Hepatic stellate cell (primary cell): ENCODE results near the gene TOX3.

Source experiments
- DNase-seq: peaks from one replicate; pipeline ENCODE4 v3.0.0; 2011; ENCODE audit warnings: low spot score

Gene TOX3

DNA sequence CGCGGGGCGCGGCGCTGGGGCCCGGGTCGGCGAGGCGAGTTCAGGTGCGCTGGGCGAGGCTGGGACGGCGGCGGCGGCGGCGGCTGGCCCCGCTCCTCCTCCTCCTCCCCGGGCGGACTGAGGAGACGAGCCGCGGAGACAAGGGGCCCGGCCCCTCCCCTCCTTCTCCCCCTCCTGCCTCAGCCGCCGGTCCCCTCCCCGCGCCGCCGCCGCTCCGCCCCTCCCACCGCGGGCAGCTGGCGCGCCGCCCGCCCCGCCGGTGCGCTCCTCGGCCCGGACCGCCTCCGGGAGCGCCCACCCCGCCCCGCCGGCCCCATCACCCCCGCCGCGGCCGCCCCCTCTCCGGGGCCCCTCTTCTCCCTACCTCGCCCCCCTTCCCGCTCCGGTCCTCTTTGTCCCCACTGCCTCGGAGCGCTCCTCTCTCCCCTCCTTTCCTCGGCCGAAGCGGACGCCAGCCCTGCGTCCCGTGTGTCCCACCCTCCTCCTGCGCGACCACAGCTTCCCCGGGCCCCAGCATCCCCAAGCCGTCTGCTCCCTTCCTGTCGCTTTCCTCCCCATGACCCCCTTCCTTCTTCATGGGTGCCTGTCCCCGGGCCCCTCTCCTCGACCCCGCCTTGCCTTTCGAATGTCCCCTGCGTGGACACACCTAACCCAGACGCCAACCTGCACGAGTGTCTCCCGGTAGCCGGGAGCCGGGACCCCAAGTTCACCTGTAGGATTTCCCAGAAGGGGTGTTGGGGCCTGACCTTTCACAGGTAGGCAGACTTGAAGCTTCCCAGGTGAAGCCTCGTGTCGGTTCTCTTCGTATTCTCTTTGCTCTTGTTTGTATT lies at the start of gene TOX3:
Gene TOX3, minus strand, starts transcription at position 140 of the 830 bp plus-strand sequence. CDS start 420 bp downstream, outside the sequence.
- DNase-seq, result no peak

DNA sequence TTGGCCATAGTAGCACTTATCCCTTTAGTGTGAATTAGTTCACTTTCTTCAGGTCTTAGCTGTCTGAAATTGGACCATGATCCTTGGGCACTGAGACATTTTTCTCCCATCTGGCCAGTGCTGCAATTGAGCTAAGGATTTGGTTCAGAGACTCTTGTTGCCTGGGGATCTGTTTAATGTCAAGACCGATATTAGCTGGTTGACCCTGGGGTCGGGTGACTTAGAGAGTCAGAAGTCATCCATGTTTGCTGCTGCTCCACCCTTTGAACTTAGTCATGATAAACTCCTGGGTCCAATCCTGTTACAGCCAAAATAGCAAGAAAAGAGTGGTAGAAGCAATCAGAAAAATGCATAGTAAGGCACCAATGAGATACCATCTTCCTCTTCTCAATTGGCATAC lies 45.8 kb upstream of the TOX3 start:
- DNase-seq, result no peak

DNA sequence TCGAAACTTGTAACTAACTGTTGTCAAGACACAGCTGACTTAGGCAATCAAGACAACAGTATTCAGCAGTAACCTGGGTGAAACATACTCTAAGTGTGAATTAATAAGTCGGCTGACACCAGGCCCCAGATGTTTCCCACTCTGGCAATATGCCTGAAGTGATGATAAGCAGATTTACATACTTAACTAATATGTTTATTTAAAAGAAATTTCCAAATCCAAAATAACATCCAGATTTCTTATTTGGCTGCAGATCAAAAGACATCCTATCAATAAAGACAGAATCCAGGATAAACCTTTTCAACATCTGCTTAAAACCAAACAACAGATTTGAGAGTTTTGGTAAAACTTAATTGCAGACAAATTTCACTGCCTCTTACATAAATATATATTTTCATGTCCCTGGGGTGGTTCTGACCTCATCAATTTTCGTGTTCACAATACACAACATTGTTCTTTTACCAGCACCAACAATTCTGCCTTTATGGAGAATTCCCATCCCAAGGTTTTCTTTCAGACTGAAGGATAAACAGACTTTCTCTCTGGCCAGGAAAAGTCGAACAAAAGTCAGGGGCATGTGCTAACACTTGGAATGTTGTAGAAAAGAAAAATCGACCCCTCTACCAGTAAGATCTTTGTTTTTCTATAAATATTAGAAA lies 45.1 kb upstream of the TOX3 start:
- no peak for DNase-seq

DNA sequence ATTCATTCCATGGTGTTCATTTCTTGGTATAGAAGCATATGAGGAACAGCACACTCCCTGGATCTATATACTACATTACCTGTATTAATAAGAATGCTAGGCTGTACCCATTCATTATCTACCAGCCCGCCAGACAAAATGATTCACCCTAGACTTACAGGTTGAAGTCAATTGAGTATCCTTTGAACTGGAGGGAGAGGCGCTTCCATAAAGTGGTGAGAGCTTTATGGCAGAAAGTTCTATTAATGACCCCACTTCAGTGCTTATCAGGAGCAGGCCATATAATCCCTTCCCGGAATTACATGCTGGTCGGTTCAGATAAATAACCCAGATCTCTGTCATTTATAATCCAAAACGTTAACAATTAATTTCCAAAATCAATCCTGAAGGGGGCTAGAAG lies 44.5 kb upstream of the TOX3 start:
- DNase-seq, result no peak

DNA sequence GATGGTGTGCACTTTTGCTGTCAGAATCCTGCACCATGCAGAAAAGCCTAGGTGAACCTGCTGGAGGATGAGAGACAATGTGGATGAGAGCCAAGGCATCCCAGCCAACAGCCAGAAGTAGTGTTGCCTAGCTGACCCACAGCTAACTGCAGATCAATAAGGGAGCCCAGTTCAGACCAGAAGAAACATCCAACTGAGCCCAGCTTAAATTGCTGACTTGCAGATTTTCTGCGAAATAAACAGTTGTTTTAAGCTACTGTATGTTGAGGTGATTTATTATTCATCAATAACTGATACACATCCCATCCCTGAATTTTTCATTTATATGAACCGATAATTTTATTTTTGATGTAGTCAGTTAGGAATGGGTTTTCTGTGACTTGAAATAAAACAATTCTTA lies 39.2 kb upstream of the TOX3 start:
- DNase-seq, result no peak

DNA sequence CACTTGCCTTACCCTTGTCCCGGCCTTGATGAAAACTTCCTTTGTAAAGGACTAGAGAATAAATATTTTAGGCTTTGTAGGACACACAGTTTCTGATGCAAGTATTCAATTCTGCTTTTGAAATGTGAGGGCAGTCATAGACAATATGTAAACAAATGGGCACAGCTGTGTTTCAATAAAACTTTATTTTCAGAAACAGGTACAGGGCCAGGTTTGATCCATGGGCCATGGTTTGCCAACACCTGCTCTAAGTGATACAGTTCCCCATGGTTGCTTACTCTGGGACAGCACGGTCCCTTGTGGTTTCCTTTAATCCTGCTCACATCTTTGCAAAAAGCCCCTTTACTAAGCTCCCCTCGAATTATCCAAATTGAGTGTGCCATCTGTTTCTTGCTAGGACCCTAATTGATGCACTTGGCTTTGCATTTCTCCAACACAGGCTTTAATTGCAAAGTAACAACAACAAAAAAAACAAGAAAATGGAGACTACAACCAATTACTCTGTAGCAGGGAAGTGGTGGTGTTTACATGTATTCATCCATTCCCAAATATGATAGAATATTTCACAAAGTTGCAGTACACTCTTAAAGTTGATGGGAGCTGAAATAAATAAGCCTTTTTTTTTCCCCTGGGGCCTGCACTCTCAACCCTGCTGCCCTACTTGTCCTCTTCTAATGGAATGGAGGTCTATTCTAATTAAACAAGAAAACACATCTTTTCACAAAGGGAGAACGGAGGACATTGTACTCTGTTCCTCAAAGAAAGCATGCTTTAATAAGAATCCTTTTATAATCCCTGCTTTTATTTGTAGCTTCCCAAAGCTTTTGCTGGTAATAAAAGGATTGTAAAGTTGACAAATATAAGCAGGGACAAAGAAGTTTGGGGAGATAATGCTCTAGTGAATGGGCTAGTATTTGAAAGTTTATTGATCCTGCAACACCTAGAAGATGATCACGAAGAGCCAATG lies 37.7 kb upstream of the TOX3 start:
- no peak for DNase-seq

DNA sequence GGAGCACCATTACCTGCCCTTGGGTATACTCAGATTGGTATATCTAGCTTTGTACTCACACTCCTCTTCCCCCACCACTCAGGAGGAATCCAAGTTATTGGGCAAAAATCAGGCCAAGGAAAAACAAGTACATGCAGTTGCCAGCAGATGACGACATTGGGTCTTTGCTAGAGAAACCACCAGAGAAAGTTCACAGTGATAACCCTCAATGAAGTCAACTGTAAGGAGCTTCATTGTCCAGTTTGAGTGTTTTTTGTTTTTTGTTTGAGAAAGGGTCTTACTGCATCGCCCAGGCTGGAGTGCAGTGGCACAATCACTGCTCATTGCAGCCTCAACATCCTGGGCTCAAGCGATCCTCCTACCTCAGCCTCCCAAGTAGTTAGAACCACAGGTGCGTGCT lies 34.6 kb upstream of the TOX3 start:
- no peak for DNase-seq

DNA sequence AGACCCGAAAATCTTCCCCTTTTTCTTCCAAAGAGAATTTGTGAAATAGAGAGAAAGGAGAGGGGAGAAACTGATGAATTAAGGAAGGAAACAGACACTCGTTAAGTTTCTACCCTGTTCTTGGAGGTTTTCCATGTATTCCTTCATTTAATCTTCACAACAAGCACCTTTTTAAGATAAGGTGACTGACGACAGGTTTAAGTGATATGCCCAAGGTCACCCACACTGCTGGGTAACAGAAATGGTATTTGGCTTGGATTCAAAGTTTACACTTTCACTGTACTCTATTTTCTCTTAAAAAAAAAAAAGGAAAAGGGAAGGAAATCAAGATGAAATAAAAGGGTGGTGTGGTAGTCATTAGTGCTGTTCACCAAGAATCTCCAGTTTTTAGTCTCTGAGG lies 33.5 kb upstream of the TOX3 start:
- no peak for DNase-seq

DNA sequence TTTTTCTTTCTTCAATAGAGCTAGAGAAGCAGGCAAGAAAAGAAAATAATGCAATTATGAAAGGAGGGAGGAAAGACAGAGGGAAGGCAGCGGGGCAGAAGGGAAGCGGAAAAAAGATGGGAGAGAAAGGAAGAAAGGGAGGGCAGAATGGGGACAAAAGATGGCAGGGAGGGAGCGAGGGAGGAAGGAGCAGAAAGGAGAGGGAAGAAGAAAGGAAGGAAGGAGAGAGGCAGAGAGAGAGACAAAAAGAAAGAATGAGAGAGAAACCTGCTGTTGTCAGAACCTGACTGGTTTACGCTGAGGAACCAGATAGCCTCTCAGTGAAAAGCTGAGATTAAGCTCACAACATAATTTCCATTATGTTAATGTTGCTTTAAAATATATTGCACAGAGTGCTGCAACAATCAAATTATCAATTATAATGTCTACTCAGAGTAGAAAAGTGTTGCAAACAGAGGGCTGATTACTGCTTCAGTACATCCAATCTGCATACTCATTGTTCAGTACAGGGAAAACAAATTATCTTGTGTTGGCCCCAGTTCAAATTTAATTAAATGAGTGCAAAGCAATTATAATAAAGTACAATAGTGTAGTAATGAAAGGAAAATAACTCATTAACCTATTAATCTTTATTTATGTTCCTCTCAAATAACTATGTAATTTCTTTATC lies 32.0 kb upstream of the TOX3 start:
- no peak for DNase-seq

DNA sequence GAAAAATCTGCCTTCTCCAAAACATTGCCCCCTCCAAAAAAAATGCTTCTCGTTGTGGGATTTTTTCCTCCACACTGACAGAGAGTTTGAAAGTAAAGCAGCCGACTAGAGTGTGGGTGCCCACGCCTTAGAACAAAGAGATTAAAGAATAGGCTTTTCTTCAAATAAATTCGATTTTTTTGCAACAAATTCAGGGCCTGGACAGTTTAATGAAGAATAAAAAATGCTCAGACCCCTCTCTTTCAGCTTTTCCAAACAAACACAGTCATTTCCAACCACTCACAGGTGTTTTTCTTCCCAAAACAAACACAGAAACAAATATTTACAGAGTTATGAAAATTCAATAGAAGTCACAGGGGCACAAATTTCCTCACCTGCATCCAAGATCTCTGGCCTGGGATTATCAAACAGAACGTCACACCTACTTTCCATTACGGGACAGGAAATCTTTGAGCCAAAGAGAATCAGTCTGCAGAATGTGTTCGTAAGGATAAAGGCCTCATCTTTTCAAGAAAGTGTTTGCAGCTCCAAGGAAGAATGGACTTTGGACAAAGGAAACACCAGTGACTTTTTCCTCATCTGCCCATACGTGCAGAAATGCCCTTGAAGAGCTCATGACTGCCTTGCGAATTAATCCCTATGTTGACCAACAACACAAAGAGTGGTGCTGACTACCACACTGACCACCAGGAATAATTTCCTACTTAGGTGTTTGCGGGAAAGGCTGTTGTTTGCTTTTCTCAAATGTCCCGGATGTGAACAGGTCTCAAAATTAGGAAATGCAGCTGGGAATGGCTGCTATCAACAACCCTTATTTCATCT lies 31.3 kb upstream of the TOX3 start:
- no peak for DNase-seq

DNA sequence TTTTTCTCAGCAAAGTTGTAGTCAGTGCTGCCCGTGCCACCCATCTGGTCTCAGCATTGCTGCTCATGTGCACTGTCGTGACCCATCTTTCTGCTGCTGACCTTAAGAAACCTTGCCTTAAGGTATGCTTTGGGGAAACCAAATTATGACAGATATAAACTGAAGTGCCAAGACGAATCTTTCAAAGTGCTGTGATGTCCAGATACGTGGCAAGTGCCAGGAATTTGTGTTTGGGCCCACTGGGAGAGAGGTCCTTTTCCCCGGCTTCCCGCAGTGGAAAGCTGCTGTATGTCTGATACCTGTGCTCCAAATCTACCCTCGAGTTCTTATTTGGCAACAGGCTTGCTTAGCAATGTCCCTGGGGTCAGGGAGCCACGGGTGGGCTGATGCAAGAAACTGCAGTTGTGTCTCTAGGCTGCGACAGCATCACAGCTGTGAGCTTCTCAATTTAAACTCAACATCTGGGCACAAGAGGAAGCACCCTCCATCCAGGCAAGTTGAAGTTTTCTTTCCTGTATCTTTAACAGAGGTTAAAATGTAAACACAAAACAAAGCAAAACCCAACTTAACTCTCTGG lies 30.3 kb upstream of the TOX3 start:
- DNase-seq, result no peak

DNA sequence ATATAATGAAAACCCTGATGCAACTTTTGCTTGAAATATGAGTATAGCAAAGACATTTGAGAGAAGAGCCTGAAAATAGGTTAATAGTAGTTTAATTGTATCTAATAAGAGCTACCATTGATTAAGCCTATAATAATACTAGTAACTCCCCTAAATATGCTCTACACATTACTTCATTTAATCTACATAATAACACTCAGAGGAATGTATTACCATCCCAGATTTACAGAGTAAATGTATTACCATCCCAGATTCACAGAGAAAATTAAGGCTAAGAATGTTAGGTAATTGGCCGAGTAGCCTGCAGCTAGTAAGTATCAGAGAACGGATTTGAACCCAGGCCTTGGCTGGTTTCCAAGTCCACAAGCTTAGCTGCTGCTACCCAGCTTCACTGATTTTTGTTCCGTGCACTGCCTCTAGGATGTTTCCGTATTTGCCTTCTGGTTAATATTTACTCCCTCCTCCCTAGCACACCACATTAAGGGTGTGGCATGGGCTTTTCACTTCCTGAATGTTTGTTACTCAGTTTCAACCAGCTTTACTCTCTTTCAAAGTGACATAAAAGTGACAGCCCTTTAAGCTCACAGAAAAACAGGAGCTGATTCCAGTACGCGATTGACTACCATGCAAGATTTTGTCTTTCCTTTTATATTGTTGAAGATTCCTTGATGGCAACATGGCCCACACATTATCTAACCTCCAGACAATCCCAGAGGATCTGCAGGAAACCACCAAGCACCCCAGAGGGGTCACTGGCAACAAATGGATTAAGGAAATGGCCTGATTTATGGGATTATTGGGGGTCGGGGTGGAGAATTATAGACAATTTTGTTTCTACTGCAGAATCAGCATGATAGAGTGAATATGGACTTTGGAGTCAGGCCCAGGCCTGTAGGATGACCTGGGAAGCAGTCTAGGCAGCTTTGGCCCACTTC lies 26.7 kb upstream of the TOX3 start:
- DNase-seq, result no peak

DNA sequence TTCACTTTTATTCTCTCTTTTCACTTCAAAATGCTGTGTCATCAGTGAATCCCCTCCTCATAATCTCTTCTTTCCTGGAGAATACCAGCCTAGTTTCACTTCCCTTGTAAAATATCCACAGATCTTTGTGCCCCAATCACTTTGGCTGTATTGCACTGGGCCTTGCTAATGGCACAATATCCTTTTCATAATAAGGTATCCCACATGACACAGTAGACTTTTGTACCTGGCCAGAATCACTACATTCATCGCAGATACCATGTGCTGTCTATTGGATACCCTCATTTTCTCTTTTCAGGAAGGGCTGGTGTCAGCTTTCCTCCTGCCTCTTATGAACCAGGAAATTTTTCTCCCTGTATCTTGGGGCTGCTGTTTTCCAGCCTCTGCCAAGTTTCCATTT lies 25.7 kb upstream of the TOX3 start:
- DNase-seq, result no peak

DNA sequence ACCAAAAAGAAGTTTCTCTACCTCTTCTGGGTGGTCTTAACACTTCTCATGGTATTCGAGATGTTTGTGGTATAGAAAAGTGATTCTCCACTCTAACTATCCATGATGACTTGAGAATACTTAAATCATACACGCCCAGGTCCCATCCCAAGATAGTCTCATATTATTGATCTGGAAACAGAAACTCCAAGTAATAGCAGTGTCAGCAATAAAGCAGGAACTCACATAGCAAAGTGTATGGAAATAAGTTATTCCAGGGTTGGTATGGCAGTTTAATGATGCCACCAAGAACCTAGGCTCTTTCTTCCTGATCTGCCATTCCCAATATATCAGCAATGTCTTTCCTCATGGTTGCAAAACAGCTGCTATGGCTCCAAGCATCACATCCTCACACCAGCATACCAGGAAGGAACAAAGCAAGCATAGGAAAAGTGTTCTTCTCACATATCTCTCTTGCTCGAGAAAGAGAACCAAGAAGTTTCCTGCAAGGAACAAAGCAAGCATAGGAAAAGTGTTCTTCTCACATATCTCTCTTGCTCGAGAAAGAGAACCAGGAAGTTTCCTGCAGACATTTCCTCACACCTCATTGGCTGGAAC lies 23.6 kb upstream of the TOX3 start:
- DNase-seq, result no peak

DNA sequence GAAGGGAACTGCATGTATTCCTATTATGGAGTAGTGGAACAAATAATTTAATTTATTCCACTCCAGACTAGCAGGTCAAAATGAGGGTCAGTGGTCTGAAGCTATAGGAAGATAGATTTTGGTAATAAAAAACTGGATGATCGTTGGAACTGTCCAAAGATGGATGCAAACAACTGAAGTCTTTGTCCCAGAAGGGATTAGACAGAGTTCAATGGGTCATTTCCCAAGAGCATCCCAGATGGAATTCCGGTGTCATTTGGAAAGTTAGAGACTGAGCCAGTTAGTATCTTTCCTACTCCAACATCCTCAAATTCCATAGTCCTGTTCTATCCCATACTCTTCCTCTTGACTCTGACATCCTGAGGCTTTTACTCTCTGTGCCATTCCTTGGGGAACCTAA lies 22.8 kb upstream of the TOX3 start:
- DNase-seq, result no peak

DNA sequence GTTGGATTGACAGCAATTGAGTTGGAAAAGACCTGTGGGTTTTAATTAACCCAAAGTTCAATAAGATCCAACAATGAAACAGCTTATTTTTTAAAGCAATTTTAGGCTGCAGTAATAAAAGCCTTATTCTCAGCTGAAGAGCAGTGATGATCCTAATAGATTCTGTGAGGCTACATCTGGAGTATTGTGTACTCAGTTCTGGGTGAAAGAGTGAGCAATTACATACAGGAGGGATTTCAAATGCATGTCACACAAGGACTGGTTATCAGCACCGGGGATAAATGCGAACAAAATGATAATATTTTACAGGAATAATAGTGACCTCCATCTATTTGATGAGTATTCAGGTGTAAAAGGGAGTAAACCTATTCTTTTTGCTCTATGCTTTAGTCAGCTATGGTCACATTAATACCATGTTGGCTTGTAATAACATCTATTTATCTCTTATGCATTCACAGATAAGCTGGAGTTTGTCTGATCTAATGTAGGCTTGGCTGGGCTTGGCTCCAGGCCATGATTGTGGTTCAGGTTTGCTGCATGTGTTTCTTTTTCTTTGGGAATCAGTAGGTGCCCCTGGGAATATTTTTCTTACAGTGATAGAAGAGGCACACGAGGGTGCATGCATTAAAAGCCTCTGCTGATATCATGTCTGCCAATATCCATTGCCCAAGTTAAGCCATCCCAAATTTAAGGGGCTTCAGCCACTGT lies 22.2 kb upstream of the TOX3 start:
- no peak for DNase-seq

DNA sequence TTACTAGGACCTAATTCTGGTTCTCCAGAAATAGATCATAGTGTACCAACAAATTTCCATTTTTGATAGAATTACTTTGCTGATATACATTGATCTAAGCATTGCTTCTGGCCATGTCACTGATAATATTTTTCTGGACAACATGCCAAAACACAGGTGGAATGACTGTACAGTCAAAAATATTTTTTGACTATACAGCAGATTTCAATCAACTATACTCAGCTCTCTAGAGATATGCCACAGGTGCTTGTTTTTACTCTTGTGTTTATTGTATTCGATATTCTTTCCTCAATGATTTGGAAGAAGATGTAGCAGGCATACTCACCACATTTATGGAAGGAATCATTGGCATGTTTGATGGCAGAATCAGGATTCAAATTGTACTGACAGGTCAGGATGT lies 21.6 kb upstream of the TOX3 start:
- no peak for DNase-seq

DNA sequence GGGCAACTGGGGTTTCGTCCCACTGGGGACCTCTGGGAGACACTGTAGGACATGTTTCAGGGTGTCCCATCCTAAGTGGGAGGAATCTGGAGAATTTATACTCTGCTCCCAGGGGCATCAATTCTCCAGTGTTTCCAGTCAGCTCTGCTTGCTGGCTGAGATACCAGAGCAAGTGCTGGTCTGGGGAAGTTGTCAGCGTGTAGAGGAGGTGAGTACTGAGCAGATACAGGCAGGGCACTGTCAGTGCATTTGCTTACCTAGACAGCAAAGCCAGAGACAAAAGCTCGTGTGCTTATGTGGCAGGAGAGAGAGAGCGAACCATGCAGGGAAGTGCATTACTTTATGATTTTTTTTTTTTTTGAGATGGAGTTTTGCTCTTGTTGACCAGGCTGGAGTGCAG lies 20.2 kb upstream of the TOX3 start:
- no peak for DNase-seq
